ENCODE results near the gene SMIM35.

Gene SMIM35

DNA sequence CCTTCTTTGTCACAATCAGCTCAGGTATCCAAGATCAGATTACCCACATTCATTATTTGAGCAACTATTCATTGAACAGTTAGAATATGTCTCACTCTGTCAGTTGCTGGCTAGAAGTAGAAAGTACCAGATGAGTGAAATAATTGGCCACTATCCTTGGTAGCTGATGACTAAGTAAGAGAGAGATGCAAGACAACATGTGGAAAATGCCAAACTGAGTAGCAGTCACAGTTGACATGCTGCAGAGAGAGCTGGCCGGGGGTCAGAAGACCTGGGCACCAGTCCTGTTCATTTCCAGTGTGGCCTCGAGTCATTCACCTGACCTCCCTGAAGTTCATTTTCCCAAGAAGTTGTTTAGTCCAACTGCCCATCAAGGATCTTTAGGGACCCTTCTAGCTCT is 22.5 kb upstream of the SMIM35 start:
- DNase-seq (ENCODE audit: low read depth in 2 of 2), result no peak

DNA sequence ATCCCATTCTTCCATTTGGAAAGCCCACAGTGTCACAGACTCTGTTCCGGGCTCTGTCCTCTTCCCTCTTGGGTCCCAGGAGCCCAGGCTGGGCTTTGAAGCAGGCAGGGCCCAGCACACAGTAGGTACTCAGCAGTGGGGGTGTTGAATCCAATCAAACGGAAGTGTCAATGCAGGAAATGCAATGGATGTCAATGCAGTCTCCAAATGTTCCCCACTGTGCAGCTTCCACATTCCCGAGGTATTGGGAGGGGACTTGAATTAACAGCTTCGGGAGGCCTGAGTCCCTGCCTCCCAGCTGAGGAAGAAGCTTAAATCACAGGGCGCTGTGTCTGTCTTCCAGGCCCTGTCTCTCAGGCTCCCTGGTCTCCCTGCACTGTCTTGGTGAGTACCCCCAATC is 21.8 kb upstream of the SMIM35 start:
- DNase-seq (ENCODE audit: low read depth in 2 of 2), result no peak

- DNase-seq (ENCODE audit: low read depth in 2 of 2), result no peak
Measured at GRCh38 chr11:118106789-118107335, 20.1 kb upstream of the SMIM35 start.

GRCh38 chr11:118105657-118106305 is 19.0 kb upstream of the SMIM35 start:
- DNase-seq (ENCODE audit: low read depth in 2 of 2), result no peak

- DNase-seq (ENCODE audit: low read depth in 2 of 2), result no peak
Measured at GRCh38 chr11:118104491-118104890, 17.7 kb upstream of the SMIM35 start.

GRCh38 chr11:118102721-118103261 is 16.0 kb upstream of the SMIM35 start:
- DNase-seq (ENCODE audit: low read depth in 2 of 2), result no peak

GRCh38 chr11:118100691-118101232 is 14.0 kb upstream of the SMIM35 start:
- no peak for DNase-seq (ENCODE audit: low read depth in 2 of 2)

DNA sequence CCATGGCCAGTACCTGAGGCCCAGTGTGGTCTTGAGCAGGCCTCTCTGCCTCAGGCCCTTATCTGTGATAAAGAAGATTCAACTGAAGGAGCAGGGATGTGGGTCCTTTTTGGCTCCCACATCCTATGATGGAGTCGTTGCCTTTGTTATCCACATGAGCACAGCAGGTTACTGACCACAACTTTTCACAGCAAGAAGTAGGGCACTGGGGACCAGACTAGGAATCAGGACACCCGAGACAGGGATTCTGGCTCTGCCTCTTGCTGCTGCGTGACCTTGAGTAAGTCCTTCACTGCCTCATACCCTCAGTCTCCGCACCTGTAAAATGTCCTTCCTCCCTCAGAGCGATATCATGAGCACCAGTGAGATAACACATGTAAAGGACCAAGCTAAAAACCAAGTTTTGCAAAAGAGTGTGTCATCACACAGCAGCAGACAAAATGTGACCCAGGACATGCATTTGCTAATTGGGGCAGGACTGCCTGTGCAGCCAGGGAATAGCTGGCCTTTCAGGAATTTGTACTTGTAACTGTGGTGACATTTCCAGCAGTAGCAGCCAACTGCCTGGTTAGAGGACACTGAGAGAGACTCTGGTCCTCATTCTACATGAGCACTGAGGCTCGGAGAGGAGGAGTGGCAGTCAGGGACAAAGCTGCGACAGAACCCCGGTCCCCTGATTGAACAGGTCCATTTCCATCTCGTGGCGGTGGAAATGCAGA is 13.2 kb upstream of the SMIM35 start:
- no peak for DNase-seq (ENCODE audit: low read depth in 2 of 2)

DNA sequence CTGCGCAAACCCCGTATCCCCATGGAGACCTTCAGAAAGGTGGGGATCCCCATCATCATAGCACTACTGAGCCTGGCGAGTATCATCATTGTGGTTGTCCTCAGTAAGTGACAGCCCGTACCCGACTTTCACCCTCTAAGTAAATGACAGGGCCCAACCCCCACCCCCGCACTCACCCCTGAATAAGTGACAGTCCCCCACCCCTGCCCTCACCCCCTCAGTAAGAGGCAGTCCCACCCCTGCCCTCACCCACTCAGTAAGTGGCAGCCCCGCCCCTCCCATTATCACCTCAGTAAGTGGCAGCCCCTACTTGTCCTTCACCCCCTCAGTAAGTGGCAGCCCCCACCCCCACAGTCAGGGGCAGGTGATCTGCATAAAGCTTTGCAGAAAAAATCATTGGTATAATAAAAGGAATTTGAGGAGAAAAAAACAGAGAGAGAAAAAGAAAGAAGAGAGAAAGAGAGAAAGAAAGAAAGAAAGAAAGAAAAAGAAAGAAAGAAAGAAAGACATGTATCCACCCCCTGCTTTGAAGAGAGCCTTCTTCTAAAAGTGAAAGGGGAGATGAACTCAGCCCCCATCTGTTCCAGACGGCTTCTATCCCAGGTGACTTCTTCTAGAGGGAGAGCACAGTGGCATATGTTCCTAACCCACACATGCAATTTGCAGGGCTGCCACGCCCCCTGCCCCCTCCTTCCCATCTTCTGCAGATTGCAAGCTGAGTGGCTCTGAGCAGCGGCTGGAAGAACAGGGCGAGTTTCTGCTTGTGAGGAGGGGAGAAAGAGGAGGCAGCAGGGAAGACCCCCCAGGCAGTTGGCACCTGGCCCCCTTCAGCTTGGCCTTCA is 12.5 kb upstream of the SMIM35 start:
- no peak for DNase-seq (ENCODE audit: low read depth in 2 of 2)

GRCh38 chr11:118095967-118096367 is 9.2 kb upstream of the SMIM35 start:
- no peak for DNase-seq (ENCODE audit: low read depth in 2 of 2)

DNA sequence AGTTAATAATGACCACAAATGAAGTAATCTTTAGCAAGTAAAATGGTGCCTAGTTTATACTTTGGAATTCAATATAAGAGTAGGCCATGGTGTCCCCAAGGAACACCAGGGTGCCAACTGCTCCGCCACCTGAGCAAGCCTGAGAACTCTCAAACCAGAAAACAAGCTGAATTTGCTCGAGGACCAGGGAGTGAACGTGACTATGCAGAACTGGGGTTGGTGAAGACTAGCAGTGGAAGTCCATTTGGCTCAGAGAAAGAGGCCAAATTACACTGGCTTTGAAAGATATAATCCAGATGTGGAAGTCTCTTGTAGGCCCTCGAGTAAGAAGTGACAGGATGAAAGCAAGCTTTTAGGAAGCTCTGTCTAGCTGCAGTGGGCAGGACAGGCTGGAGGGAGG is 8.7 kb upstream of the SMIM35 start:
- DNase-seq (ENCODE audit: low read depth in 2 of 2), result no peak

- DNase-seq (ENCODE audit: low read depth in 2 of 2), result no peak
Measured at GRCh38 chr11:118092907-118093571, 6.3 kb upstream of the SMIM35 start.

DNA sequence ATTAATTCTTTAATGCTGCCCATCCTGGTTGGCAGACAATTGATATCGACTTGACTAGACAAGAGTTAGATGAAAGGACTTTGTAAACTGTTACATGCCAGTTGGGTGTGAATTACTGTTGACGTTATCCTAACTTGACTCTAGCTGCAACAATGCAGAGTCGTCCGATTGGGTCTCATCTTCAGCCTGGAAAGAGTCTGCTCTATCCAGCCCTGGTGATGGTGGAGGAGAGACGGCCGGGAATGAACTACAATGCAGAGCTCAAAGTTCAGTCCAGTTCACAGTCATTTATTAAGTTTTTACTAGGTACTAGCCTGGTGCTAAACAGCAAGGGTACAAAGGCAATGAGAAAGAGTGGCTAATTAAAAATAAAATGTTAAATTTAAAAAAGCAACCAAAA is 4.9 kb upstream of the SMIM35 start:
- no peak for DNase-seq (ENCODE audit: low read depth in 2 of 2)

DNA sequence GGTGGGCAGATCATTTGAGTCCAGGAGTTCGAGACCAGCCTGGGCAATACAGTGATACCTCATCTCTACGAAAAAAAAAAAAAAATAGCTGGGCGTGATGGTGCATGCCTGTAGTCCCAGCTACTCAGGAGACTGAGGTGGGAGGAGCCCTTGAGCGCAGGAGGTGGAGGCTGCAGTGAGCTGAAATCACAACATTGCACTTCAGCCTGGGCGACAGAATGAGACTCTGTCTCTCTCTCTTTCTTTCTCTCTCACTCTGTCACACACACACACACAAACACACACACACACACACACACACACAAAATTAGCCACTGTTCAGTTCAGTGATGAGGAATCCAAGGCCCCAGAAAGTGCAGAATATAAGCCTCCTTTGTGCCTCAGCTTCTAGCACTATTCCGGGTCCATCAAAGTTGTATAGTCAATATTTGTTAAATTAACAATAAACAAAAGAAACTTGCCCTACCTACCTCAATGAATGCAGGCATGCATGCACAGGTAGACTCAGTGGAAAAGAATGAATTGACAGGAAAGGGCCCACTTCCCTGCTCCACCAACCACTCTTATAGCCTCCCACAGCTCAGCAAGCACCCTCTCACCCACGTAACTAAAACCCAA is 3.9 kb upstream of the SMIM35 start:
- DNase-seq (ENCODE audit: low read depth in 2 of 2), result no peak

- DNase-seq (ENCODE audit: low read depth in 2 of 2), result no peak
Measured at GRCh38 chr11:118088531-118088930, 1.8 kb upstream of the SMIM35 start.

- no peak for DNase-seq (ENCODE audit: low read depth in 2 of 2)
Measured at GRCh38 chr11:118087931-118088330, 1.2 kb upstream of the SMIM35 start.

- no peak for DNase-seq (ENCODE audit: low read depth in 2 of 2)
Measured at GRCh38 chr11:118084656-118085055, 2.1 kb downstream of the SMIM35 start.

GRCh38 chr11:118084247-118084646 is 2.5 kb downstream of the SMIM35 start:
- no peak for DNase-seq (ENCODE audit: low read depth in 2 of 2)

DNA sequence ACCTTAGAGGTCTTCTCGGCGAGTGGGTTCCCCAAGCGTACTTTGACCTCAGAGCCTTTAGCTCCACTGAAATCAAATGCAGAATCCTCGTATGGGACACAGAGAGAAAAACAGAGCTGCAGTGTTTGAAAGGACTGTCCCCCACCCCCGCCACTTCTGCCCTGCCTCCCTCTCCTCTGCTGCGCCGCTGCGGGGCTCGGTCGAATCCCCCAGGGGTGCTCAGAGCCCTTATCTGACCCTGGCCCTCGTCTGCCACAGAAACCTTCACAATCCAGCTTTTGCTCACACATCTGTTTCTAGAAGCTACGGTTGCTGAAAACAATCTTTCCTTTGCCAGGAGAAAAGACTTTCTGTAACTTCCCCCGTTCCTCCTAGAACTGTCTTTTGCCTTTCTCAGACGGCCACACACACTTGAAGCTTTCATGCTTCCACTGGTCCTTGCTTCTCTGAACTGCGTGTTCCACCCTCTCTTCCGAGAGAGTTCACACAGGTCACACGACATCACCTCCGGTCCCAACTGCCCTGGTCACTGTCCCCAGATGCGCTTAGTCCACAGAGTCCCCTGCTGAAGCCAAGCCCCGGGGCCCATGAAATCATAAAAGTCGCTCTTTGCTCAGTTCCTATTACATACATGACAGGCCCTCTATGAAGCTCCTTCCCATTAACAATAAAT is 3.7 kb downstream of the SMIM35 start:
- no peak for DNase-seq (ENCODE audit: low read depth in 2 of 2)

DNA sequence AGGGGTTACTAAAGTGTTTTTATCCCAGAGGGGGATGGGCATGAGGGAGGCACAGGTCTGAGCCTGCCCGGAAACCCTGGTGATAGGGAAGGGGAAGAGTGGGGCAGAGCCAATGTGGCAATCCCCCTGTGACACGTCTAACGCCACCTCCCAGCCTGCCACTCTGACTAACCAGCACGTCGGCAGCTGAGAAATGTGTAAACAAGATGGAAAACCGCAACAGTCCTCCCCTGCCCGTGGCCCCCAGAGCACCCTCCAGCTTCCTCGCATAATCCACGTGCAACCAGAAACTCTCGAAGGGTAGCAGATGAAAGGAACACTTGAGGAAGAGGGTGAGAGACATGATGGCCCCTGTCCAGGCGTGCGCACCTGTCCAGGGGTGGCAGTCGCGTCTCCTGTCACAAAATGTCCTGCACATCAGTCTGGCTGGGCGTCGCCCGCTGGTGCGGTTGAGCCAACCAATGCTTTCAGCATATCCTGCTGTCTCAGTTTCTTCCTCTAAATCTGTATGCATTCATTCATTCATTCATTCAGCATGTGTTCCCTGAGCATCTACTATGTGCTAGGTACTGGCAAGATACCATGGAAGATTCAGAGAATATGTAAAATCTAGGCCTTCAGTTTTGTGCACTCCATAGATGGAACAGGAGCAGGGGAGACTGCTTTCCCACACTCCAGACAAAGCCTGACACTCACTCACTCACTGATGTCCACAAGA is 5.4 kb downstream of the SMIM35 start:
- no peak for DNase-seq (ENCODE audit: low read depth in 2 of 2)
